HG03175 (cell line): ENCODE measurements around the gene ZFAND3.
"Not testable (repeated sequence)": the region's sequence is repeated elsewhere in the genome, so short reads cannot be mapped to it uniquely, and the experiment has no call there.

Source experiments
- ATAC-seq: cut with Tn5 transposase; IDR thresholded peaks from one replicate; pipeline ENCODE4 v1.9.1; 2021; ENCODE audit warnings: mild to moderate bottlenecking, moderate library complexity; ENCODE audit not compliant: unreplicated experiment

The ZFAND3 gene

GRCh38 chr6:38114976-38115625 is 295.6 kb downstream of the ZFAND3 start:
- ATAC-seq = no peak

GRCh38 chr6:38115626-38116008 is 296.1 kb downstream of the ZFAND3 start:
- ATAC-seq = no peak

- no peak for ATAC-seq
These were observed 296.7 kb downstream of the ZFAND3 start for GRCh38 chr6:38116248-38116647.

GRCh38 chr6:38117281-38117680 is 297.8 kb downstream of the ZFAND3 start:
- no peak for ATAC-seq

- ATAC-seq = no peak
These were observed 299.4 kb downstream of the ZFAND3 start for GRCh38 chr6:38118791-38119365.

GRCh38 chr6:38119516-38119915 is 300.0 kb downstream of the ZFAND3 start:
- ATAC-seq = no peak

GRCh38 chr6:38124224-38124926 is 304.8 kb downstream of the ZFAND3 start:
- ATAC-seq = not testable (repeated sequence)

- no peak for ATAC-seq
These were observed 307.8 kb downstream of the ZFAND3 start for GRCh38 chr6:38127284-38127683.

GRCh38 chr6:38131527-38131965 is 312.0 kb downstream of the ZFAND3 start:
- no peak for ATAC-seq

- no peak for ATAC-seq
These were observed 314.6 kb downstream of the ZFAND3 start for GRCh38 chr6:38133932-38134703.

- no peak for ATAC-seq
These were observed 315.2 kb downstream of the ZFAND3 start for GRCh38 chr6:38134704-38135088.

GRCh38 chr6:38136547-38136946 is 317.0 kb downstream of the ZFAND3 start:
- ATAC-seq = no peak

GRCh38 chr6:38137608-38138265 is 318.2 kb downstream of the ZFAND3 start:
- no peak for ATAC-seq

- ATAC-seq = no peak
These were observed 318.8 kb downstream of the ZFAND3 start for GRCh38 chr6:38138374-38138773.

- ATAC-seq = no peak
These were observed 321.6 kb downstream of the ZFAND3 start for GRCh38 chr6:38141085-38141484.

- no peak for ATAC-seq
These were observed 322.2 kb downstream of the ZFAND3 start for GRCh38 chr6:38141716-38142115.

GRCh38 chr6:38142178-38142902 is 322.8 kb downstream of the ZFAND3 start:
- no peak for ATAC-seq

GRCh38 chr6:38143191-38144150 is 323.9 kb downstream of the ZFAND3 start:
- ATAC-seq = no peak

GRCh38 chr6:38144365-38144945 is 324.9 kb downstream of the ZFAND3 start:
- no peak for ATAC-seq
